Esophagus muscularis mucosa (tissue), 3 donors: Measurements from ENCODE around the gene ZNF446.

Experiments
- POLR2A ChIP-seq: fragments of 450-650 bp; IDR thresholded peaks from one replicate; pipeline ENCODE4 v1.6.1; 2017; ENCODE audit warnings: antibody characterized with exemption, moderate library complexity, mild to moderate bottlenecking, low read depth
- TF ChIP-seq, protein P1 (sequence below), 3 experiments: fragments of 200-600 bp in 2 of 3; fragments of 450-650 bp in 1 of 3; sonication (generic) in 2 of 3; IDR thresholded peaks; one replicate each; pipeline ENCODE4 v1.5.1; 2017 to 2019; ENCODE audit warnings: antibody characterized with exemption in 3 of 3, mild to moderate bottlenecking in 2 of 3, moderate library complexity in 1 of 3

DNA sequence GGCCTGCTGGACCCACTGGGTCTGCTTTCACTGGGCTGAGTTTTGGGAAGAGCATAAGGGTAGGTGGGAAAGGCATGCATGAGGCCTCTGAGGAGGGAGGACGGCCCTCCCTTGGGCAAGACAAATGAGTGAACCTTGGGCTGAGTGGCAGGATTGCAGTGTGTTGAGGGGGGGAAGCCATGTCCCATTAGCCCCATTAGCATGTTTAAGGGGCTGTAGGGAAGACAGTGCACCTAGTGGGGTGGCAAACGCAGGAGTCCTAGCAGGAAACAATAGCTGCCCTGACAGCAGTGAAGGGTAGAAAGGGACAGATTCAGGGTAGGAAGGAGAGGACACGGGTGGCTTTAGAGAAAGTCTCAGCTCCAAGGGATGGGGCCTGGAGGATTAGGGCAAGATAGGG, 46.6 kb downstream of the ZNF446 start:
- no peak for TF ChIP-seq POLR2A
- TF ChIP-seq, protein P1, sequence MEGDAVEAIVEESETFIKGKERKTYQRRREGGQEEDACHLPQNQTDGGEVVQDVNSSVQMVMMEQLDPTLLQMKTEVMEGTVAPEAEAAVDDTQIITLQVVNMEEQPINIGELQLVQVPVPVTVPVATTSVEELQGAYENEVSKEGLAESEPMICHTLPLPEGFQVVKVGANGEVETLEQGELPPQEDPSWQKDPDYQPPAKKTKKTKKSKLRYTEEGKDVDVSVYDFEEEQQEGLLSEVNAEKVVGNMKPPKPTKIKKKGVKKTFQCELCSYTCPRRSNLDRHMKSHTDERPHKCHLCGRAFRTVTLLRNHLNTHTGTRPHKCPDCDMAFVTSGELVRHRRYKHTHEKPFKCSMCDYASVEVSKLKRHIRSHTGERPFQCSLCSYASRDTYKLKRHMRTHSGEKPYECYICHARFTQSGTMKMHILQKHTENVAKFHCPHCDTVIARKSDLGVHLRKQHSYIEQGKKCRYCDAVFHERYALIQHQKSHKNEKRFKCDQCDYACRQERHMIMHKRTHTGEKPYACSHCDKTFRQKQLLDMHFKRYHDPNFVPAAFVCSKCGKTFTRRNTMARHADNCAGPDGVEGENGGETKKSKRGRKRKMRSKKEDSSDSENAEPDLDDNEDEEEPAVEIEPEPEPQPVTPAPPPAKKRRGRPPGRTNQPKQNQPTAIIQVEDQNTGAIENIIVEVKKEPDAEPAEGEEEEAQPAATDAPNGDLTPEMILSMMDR (IDR thresholded peaks at IDR 0.05): no peak
